ENCODE data around the gene GALNT14. TPM values are rescaled to one million over a fixed set of nuclear protein-coding genes. Genes with fewer than 3 reads are reported as not detected.

Gene GALNT14
- total RNA-seq, 1 donor: not detected

- Histone ChIP-seq H3K27ac (ENCODE audit: low read depth, low read length) (no peak overlapping the region), H3K9me3 (ENCODE audit: low read depth, low read length) (no peaks in the 10 kb centered on the region), H2AFZ (ENCODE audit: low read length) (no peak overlapping the region), H3K79me2 (ENCODE audit: insufficient read depth, low read length) (no peaks in the 10 kb centered on the region), H3K4me2 (ENCODE audit: insufficient read depth, low read length) (no peak overlapping the region), H3K27me3 (ENCODE audit: insufficient read depth, low read length) (no peaks in the 10 kb centered on the region), H3K36me3 (ENCODE audit: insufficient read depth, low read length) (no peaks in the 10 kb centered on the region), H3K4me3 (ENCODE audit: insufficient read depth, low read length) (no peak overlapping the region), H3K4me1 (ENCODE audit: insufficient read depth, low read length) (no peaks in the 10 kb centered on the region), H4K20me1 (ENCODE audit: insufficient read depth, low read length) (no peaks in the 10 kb centered on the region)
- TF ChIP-seq, protein P1, sequence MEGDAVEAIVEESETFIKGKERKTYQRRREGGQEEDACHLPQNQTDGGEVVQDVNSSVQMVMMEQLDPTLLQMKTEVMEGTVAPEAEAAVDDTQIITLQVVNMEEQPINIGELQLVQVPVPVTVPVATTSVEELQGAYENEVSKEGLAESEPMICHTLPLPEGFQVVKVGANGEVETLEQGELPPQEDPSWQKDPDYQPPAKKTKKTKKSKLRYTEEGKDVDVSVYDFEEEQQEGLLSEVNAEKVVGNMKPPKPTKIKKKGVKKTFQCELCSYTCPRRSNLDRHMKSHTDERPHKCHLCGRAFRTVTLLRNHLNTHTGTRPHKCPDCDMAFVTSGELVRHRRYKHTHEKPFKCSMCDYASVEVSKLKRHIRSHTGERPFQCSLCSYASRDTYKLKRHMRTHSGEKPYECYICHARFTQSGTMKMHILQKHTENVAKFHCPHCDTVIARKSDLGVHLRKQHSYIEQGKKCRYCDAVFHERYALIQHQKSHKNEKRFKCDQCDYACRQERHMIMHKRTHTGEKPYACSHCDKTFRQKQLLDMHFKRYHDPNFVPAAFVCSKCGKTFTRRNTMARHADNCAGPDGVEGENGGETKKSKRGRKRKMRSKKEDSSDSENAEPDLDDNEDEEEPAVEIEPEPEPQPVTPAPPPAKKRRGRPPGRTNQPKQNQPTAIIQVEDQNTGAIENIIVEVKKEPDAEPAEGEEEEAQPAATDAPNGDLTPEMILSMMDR (IDR thresholded peaks at IDR 0.05; ENCODE audit: extremely low read depth, low read depth, low read length): no peak
- DNase-seq (ENCODE audit: insufficient read length, low spot score, missing footprints): no peak
These were observed 109.8 kb downstream of the GALNT14 start for GRCh38 chr2:31028417-31028816.

- Histone ChIP-seq H3K4me1 (ENCODE audit: insufficient read depth, low read length) (no peaks in the 10 kb centered on the region), H3K4me3 (ENCODE audit: insufficient read depth, low read length) (no peak overlapping the region), H3K27ac (ENCODE audit: low read depth, low read length) (no peak overlapping the region), H3K4me2 (ENCODE audit: insufficient read depth, low read length) (no peak overlapping the region), H2AFZ (ENCODE audit: low read length) (no peak overlapping the region), H3K9me3 (ENCODE audit: low read depth, low read length) (no peaks in the 10 kb centered on the region), H3K36me3 (ENCODE audit: insufficient read depth, low read length) (no peaks in the 10 kb centered on the region), H3K27me3 (ENCODE audit: insufficient read depth, low read length) (no peaks in the 10 kb centered on the region), H4K20me1 (ENCODE audit: insufficient read depth, low read length) (no peaks in the 10 kb centered on the region), H3K79me2 (ENCODE audit: insufficient read depth, low read length) (no peaks in the 10 kb centered on the region)
- no peak for DNase-seq (ENCODE audit: insufficient read length, low spot score, missing footprints)
- TF ChIP-seq, protein P1 (IDR thresholded peaks at IDR 0.05; ENCODE audit: extremely low read depth, low read depth, low read length): no peak
These were observed 110.7 kb downstream of the GALNT14 start for GRCh38 chr2:31027549-31027948.

GRCh38 chr2:31023541-31023940, 114.7 kb downstream of the GALNT14 start:
- no peaks in the 10 kb centered on the region for H3K9me3 ChIP-seq (ENCODE audit: low read depth, low read length)
- no peak overlapping the region for H3K4me2 ChIP-seq (ENCODE audit: insufficient read depth, low read length)
- no peaks in the 10 kb centered on the region for H3K79me2 ChIP-seq (ENCODE audit: insufficient read depth, low read length)
- no peak overlapping the region for H3K27ac ChIP-seq (ENCODE audit: low read depth, low read length)
- no peaks in the 10 kb centered on the region for H3K27me3 ChIP-seq (ENCODE audit: insufficient read depth, low read length)
- H3K4me1 ChIP-seq (ENCODE audit: insufficient read depth, low read length): no peaks in the 10 kb centered on the region
- no peak overlapping the region for H3K4me3 ChIP-seq (ENCODE audit: insufficient read depth, low read length)
- no peak overlapping the region for H2AFZ ChIP-seq (ENCODE audit: low read length)
- no peak for DNase-seq (ENCODE audit: insufficient read length, low spot score, missing footprints)
- TF ChIP-seq, protein P1 (IDR thresholded peaks at IDR 0.05; ENCODE audit: extremely low read depth, low read depth, low read length): no peak
- no peaks in the 10 kb centered on the region for H3K36me3 ChIP-seq (ENCODE audit: insufficient read depth, low read length)
- H4K20me1 ChIP-seq (ENCODE audit: insufficient read depth, low read length): no peaks in the 10 kb centered on the region

GRCh38 chr2:31020713-31021112, 117.5 kb downstream of the GALNT14 start:
- H3K79me2 ChIP-seq (ENCODE audit: insufficient read depth, low read length): no peaks in the 10 kb centered on the region
- no peak overlapping the region for H3K4me3 ChIP-seq (ENCODE audit: insufficient read depth, low read length)
- H3K27ac ChIP-seq (ENCODE audit: low read depth, low read length): no peak overlapping the region
- H4K20me1 ChIP-seq (ENCODE audit: insufficient read depth, low read length): no peaks in the 10 kb centered on the region
- H2AFZ ChIP-seq (ENCODE audit: low read length): no peak overlapping the region
- H3K36me3 ChIP-seq (ENCODE audit: insufficient read depth, low read length): no peaks in the 10 kb centered on the region
- H3K4me2 ChIP-seq (ENCODE audit: insufficient read depth, low read length): no peak overlapping the region
- H3K4me1 ChIP-seq (ENCODE audit: insufficient read depth, low read length): no peaks in the 10 kb centered on the region
- H3K27me3 ChIP-seq (ENCODE audit: insufficient read depth, low read length): no peaks in the 10 kb centered on the region
- no peaks in the 10 kb centered on the region for H3K9me3 ChIP-seq (ENCODE audit: low read depth, low read length)
- DNase-seq (ENCODE audit: insufficient read length, low spot score, missing footprints): no peak
- TF ChIP-seq, protein P1 (IDR thresholded peaks at IDR 0.05; ENCODE audit: extremely low read depth, low read depth, low read length): no peak

All from osteoblast (primary cell).